T-helper 1 cell (primary cell): Measurements from ENCODE around the gene ARL6IP1.
"Not testable (repeated sequence)": the region's sequence is repeated elsewhere in the genome, so short reads cannot be mapped to it uniquely, and the experiment has no call there.

Experiments
- DNase-seq, 5 donors: peaks; one replicate each; pipeline ENCODE4 v3.0.0-alpha.2; 2012 to 2020

ARL6IP1 gene

GRCh38 chr16:18757960-18758660 lies 43.2 kb downstream of the ARL6IP1 start:
- DNase-seq, result not testable (repeated sequence)

DNA sequence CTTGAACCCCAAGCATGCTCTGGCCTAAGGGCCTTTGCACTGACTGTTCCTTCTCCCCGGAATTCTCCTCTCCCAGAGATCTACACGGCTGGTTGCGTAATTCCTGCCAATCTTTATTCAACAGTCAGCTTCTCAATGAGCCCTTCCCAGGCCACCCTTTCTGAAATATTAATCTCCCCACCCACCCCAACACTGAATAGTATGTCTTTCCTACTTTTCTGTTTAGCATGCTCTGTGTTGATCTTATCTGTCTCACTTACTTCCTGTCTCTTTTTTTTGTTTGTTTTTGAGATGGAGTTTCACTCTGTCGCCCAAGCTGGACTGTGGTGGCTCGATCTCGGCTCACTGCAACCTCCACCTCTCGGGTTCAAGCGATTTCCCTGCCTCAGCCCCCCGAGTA lies 44.7 kb downstream of the ARL6IP1 start:
- DNase-seq, result peak in 1 of 5 donors; percentile 14

DNA sequence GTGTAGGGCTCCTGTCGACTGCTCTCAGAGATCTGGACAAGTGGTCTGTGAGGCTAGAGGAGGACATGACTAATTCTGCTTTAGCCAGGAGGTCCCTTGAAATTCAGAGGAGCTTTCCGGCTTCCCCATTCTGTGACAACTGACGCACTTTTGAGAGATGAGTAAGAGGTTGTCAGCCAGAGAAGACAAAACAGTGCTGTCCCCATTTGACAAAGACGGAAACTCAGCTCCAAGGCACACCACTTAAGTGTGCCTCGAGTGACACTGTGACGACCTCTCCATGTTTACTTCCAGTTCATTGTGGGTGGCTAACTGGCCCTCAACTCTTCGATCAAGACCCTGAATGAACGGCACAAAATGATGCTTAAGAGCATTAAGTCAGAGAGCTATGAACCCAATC lies 58.5 kb downstream of the ARL6IP1 start:
- not testable (repeated sequence) for DNase-seq
